H1 (cell line): ENCODE measurements around the gene E2F3. TPM values are rescaled to one million over a fixed set of nuclear protein-coding genes. Genes with fewer than 3 reads are reported as not detected.

ENCODE experiments used
- CBX8 ChIP-seq: fragments of 300-800, 300-1000 bp; sonication (generic); IDR thresholded peaks from 2 replicates; pipeline ENCODE4 v1.7.1; 2016; ENCODE audit warnings: low read depth, low read length, borderline replicate concordance
- CHD2 ChIP-seq: IDR thresholded peaks from 2 replicates; pipeline ENCODE4 v1.6.1; 2012; ENCODE audit warnings: low read length, improper control_type of control experiment
- CTBP2 ChIP-seq: IDR thresholded peaks from 2 replicates; pipeline ENCODE4 v1.7.0; 2011; ENCODE audit warnings: borderline replicate concordance, mild to moderate bottlenecking, moderate library complexity, mixed read lengths, low read length; ENCODE audit not compliant: insufficient read depth, insufficient read length
- EGR1 ChIP-seq: IDR thresholded peaks from 2 replicates; pipeline ENCODE4 v1.6.1; 2011; ENCODE audit warnings: low read depth, low read length, borderline replicate concordance
- JUND ChIP-seq: IDR thresholded peaks from 2 replicates; pipeline ENCODE4 v1.6.1; 2011; ENCODE audit warnings: mild to moderate bottlenecking, improper control_type of control experiment, low read length
- RFX5 ChIP-seq: IDR thresholded peaks from 2 replicates; pipeline ENCODE4 v1.6.1; 2011; ENCODE audit warnings: low read depth, low read length, improper control_type of control experiment, borderline replicate concordance
- SP1 ChIP-seq: IDR thresholded peaks from 2 replicates; pipeline ENCODE4 v1.6.1; 2011; ENCODE audit warnings: low read depth, low read length
- SUZ12 ChIP-seq: fragments of 200-600 bp; sonication (generic); IDR thresholded peaks from 2 replicates; pipeline ENCODE4 v1.6.1; 2012; ENCODE audit warnings: mild to moderate bottlenecking, inconsistent platforms, low read length, moderate library complexity, mixed read lengths
- TBP ChIP-seq: IDR thresholded peaks from 2 replicates; pipeline ENCODE4 v1.6.1; 2011; ENCODE audit warnings: low read depth, low read length, improper control_type of control experiment
- polyA plus RNA-seq, 7 experiments: library from polyadenylated mRNA; depleted of rRNA in 3 of 7; stranded (reverse) in 5 of 7; unstranded in 2 of 7; fragments of >200 nt in 5 of 7; fragments of 200-250 nt in 2 of 7; gene quantifications; 1 replicate in 5 of 7; 2 replicates in 1 of 7; 4 replicates in 1 of 7; pipeline versions ENCODE4 v1.2.1 to v1.2.3, GENCODE V29; 2011 to 2013; ENCODE audit warnings: missing spikeins in 2 of 7, mixed read lengths in 2 of 7
- total RNA-seq: library from RNA; stranded (reverse); fragmentation: NEBNext Ultra II Directional; extraction: Animal tissue kit (Norgen Biotek cat#: 25700); gene quantifications from 2 replicates; pipeline ENCODE4 v1.2.1, GENCODE V29; 2021
- TF ChIP-seq, protein P1 (sequence below): fragments of 300-600 bp; sonication (generic); IDR thresholded peaks from 2 replicates; pipeline ENCODE4 v1.7.1; 2012; ENCODE audit warnings: low read length, moderate library complexity, mild to moderate bottlenecking, inconsistent platforms; ENCODE audit not compliant: insufficient replicate concordance
- TF ChIP-seq, protein P2 (sequence below): IDR thresholded peaks from 2 replicates; pipeline ENCODE4 v1.6.1; 2012; ENCODE audit warnings: low read length, inconsistent platforms

E2F3 gene
- total and polyA plus RNA-seq, 2 of the 8 experiments (the other 6 are each of a cell fraction or from before 2014, with no cell fraction given): 14.9 to 42.2 TPM

DNA sequence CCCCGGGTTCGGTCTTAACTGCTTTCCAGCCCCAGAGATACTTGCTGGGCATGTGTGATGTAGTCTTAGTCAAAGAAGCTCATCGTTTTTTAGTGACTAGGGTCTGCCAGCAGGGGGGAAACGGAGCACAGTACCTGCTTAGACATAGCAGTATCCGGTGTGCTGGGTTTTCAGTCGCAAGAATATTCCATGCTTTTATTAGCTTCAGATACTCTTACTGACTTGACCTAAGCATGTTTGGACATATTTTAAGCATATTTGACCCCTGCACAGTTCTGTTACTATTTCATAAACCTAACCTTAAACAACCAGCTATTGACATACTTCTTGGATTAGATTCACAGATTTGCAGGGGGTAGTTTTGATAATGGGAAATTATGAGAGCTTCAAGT is 3.0 kb downstream of the E2F3 start (continued):
- TF ChIP-seq, protein P1, sequence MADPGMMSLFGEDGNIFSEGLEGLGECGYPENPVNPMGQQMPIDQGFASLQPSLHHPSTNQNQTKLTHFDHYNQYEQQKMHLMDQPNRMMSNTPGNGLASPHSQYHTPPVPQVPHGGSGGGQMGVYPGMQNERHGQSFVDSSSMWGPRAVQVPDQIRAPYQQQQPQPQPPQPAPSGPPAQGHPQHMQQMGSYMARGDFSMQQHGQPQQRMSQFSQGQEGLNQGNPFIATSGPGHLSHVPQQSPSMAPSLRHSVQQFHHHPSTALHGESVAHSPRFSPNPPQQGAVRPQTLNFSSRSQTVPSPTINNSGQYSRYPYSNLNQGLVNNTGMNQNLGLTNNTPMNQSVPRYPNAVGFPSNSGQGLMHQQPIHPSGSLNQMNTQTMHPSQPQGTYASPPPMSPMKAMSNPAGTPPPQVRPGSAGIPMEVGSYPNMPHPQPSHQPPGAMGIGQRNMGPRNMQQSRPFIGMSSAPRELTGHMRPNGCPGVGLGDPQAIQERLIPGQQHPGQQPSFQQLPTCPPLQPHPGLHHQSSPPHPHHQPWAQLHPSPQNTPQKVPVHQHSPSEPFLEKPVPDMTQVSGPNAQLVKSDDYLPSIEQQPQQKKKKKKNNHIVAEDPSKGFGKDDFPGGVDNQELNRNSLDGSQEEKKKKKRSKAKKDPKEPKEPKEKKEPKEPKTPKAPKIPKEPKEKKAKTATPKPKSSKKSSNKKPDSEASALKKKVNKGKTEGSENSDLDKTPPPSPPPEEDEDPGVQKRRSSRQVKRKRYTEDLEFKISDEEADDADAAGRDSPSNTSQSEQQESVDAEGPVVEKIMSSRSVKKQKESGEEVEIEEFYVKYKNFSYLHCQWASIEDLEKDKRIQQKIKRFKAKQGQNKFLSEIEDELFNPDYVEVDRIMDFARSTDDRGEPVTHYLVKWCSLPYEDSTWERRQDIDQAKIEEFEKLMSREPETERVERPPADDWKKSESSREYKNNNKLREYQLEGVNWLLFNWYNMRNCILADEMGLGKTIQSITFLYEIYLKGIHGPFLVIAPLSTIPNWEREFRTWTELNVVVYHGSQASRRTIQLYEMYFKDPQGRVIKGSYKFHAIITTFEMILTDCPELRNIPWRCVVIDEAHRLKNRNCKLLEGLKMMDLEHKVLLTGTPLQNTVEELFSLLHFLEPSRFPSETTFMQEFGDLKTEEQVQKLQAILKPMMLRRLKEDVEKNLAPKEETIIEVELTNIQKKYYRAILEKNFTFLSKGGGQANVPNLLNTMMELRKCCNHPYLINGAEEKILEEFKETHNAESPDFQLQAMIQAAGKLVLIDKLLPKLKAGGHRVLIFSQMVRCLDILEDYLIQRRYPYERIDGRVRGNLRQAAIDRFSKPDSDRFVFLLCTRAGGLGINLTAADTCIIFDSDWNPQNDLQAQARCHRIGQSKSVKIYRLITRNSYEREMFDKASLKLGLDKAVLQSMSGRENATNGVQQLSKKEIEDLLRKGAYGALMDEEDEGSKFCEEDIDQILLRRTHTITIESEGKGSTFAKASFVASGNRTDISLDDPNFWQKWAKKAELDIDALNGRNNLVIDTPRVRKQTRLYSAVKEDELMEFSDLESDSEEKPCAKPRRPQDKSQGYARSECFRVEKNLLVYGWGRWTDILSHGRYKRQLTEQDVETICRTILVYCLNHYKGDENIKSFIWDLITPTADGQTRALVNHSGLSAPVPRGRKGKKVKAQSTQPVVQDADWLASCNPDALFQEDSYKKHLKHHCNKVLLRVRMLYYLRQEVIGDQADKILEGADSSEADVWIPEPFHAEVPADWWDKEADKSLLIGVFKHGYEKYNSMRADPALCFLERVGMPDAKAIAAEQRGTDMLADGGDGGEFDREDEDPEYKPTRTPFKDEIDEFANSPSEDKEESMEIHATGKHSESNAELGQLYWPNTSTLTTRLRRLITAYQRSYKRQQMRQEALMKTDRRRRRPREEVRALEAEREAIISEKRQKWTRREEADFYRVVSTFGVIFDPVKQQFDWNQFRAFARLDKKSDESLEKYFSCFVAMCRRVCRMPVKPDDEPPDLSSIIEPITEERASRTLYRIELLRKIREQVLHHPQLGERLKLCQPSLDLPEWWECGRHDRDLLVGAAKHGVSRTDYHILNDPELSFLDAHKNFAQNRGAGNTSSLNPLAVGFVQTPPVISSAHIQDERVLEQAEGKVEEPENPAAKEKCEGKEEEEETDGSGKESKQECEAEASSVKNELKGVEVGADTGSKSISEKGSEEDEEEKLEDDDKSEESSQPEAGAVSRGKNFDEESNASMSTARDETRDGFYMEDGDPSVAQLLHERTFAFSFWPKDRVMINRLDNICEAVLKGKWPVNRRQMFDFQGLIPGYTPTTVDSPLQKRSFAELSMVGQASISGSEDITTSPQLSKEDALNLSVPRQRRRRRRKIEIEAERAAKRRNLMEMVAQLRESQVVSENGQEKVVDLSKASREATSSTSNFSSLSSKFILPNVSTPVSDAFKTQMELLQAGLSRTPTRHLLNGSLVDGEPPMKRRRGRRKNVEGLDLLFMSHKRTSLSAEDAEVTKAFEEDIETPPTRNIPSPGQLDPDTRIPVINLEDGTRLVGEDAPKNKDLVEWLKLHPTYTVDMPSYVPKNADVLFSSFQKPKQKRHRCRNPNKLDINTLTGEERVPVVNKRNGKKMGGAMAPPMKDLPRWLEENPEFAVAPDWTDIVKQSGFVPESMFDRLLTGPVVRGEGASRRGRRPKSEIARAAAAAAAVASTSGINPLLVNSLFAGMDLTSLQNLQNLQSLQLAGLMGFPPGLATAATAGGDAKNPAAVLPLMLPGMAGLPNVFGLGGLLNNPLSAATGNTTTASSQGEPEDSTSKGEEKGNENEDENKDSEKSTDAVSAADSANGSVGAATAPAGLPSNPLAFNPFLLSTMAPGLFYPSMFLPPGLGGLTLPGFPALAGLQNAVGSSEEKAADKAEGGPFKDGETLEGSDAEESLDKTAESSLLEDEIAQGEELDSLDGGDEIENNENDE: no peak
- no peak for TF ChIP-seq SUZ12
- no peak for TF ChIP-seq CBX8
- TF ChIP-seq, protein P2, sequence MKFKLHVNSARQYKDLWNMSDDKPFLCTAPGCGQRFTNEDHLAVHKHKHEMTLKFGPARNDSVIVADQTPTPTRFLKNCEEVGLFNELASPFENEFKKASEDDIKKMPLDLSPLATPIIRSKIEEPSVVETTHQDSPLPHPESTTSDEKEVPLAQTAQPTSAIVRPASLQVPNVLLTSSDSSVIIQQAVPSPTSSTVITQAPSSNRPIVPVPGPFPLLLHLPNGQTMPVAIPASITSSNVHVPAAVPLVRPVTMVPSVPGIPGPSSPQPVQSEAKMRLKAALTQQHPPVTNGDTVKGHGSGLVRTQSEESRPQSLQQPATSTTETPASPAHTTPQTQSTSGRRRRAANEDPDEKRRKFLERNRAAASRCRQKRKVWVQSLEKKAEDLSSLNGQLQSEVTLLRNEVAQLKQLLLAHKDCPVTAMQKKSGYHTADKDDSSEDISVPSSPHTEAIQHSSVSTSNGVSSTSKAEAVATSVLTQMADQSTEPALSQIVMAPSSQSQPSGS: no peak
- no peak for TF ChIP-seq SP1
- no peak for TF ChIP-seq TBP
- TF ChIP-seq RFX5: no peak
- TF ChIP-seq CTBP2: no peak
- no peak for TF ChIP-seq CHD2
- TF ChIP-seq EGR1: no peak
- TF ChIP-seq JUND: no peak
